ENCODE measurements around the gene ARFRP1.

Gene ARFRP1

GRCh38 chr20:63743210-63743970 lies 35.6 kb upstream of the ARFRP1 start:
- DNase-seq, result no peak

- no peak for DNase-seq
These were observed 34.7 kb upstream of the ARFRP1 start for GRCh38 chr20:63742381-63743024.

GRCh38 chr20:63741676-63742380 lies 34.1 kb upstream of the ARFRP1 start:
- no peak for DNase-seq

DNA sequence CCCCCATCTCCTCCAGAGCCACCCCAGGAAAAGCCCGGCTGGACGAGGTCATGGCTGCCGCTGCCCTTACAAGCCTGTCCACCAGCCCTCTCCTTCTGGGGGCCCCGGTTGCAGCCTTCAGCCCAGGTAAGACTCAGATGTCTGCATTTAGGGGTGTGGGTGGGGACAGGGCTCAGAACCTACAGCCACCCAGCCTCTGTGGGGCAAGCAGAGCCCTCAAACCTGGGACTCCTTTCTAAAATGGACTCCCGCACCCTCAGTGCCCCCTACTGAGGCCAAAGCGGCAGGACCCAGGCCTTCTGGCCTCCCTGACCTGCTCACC lies 33.5 kb upstream of the ARFRP1 start:
- DNase-seq, result no peak

DNA sequence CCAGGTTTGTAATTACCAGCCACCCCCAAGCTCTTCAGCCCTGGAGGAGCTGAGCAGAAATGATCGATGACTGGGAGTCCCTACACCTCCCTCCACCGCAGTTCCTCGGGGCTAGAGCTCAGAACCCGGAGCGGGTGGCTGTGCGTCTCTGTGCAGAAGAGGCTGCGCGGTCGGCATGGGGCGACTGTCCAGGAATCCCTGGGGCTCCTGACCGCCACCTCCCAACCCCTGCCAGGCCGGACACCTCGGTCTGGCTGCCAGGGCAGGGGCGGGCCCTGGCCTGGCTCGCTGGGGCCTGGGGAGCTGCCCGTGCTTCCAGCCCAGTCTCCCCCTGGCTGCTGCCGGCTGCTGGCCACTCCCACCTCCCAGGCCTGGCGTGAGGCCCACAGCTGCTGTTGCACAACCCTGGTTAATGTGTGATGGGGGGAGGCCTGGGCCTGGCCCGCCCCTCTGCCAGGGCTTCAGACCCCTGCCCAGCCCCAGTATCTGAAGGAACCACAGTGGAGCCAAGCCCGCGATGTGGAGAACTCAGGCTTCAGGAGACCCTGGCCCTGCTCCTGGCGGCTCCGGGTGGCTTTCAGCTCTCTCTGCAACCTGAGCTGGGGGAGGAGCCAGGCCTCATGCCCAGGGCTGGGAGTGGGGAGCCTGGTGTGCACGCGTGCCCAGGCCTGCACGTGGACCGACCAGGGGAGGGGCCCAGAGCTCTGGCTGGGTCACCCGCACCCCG lies 33.0 kb upstream of the ARFRP1 start:
- DNase-seq, result peak; percentile 87

- DNase-seq, result peak; percentile 43
These were observed 32.4 kb upstream of the ARFRP1 start for GRCh38 chr20:63740070-63740626.

- peak; percentile 82 for DNase-seq
These were observed 31.6 kb upstream of the ARFRP1 start, which contains the start of gene SLC2A4RG for GRCh38 chr20:63739130-63740069. Gene SLC2A4RG, plus strand, starts transcription at chr20:63739776. Its CDS starts 137 bp downstream, at chr20:63739913.

DNA sequence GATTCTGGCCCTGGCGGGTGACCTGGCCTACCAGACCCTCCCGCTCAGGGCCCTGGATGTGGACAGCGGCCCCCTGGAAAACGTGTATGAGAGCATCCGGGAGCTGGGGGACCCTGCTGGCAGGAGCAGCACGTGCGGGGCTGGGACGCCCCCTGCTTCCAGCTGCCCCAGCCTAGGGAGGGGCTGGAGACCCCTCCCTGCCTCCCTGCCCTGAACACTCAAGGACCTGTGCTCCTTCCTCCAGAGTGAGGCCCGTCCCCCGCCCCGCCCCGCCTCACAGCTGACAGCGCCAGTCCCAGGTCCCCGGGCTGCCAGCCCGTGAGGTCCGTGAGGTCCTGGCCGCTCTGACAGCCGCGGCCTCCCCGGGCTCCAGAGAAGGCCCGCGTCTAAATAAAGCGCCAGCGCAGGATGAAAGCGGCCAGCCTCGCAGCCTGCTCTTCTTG lies 30.9 kb upstream of the ARFRP1 start:
- DNase-seq, result peak; percentile 11

DNA sequence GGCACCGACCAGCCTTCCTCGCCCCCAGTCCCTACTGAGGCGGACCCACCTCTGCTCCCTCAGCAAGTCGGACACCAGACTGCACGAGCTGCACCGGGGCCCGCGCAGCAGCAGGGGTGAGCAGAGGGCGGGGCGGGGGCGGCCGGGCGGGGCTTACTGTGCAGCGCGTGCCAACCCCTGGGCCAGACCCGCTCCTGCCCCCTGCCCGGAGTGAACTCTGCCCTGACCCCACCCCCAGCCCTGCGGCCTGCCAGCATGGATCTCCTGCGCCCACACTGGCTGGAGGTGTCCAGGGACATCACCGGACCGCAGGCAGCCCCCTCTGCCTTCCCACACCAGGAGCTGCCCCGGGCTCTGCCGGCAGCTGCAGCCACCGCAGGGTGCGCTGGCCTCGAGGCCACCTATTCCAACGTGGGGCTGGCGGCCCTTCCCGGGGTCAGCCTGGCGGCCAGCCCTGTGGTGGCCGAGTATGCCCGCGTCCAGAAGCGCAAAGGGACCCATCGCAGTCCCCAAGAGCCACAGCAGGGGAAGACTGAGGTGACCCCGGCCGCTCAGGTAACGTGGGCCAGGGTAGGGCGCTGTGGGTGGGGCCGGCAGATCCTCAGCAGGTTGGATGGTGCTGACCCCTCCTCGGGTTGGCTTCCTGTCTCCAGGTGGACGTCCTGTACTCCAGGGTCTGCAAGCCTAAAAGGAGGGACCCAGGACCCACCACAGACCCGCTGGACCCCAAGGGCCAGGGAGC lies 30.3 kb upstream of the ARFRP1 start:
- no peak for DNase-seq

GRCh38 chr20:63737695-63737944 lies 29.8 kb upstream of the ARFRP1 start:
- DNase-seq, result no peak

DNA sequence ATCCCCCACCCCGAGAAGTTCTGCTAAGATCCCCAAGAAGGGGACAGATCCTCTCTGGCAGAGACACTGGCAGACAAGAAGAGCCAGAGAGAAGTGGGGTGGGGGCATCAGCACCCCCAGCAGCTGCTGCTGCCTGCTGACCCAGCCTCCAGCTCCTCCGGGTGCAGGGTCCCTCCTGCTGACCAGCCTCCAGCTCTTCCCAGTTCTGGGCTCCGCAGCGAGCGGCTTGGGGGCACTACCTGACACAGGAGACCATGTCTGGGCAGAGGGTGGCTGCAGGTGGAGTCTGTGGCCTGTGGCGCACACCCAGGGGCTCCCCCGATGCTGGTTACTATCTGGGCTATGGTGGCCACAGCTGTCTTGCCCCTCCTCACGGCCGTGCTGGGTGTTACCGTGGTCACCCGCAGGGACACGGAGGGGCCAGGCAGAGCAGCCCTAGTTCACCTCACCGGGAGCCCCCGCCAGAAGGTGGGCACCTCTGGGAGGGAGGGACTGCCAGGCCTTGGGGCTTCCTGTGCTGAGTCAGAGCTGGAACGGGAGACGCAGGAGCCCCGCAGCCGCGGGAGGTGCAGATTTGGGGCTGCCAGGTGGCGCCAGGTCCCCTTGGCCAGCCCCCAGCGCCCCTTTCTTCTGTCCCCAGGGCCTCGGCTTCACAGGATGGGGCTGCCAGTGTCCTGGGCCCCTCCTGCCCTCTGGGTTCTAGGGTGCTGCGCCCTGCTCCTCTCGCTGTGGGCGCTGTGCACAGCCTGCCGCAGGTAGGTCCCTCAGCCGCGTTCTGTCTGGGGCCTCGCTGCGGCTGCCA lies 29.3 kb upstream of the ARFRP1 start:
- DNase-seq, result no peak

- no peak for DNase-seq
These were observed 28.3 kb upstream of the ARFRP1 start, which contains the start of gene LIME1 for GRCh38 chr20:63735859-63736718. Gene LIME1, plus strand, starts transcription at chr20:63736664. Its CDS starts 886 bp downstream, at chr20:63737550.

GRCh38 chr20:63734946-63735858 lies 27.4 kb upstream of the ARFRP1 start:
- DNase-seq, result no peak

- DNase-seq, result no peak
These were observed 26.6 kb upstream of the ARFRP1 start for GRCh38 chr20:63734111-63734945.

DNA sequence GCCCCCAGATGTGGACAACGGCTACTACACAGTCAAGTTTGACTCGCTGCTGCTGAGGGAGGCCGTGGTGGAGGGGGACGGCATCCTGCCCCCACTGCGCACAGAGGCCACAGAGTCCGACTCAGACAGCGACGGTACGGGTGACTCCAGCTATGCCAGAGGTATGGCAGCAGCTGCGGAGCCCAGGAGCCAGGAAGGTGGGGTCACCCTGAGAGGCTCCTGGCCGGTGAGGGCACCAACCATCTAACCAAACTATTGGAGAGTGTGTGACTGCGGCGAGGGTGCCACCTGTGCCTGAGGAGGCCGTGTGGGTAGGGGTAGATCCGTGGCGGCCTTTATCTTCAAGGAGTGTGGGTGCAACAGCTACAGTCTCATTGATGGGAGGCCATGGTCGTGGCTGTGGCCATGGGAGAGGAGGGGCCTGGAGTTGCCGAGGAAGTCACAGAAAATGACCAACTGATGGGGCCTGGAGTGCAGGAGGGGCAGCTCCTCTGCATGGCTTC lies 25.9 kb upstream of the ARFRP1 start:
- DNase-seq, result no peak

GRCh38 chr20:63733117-63733516 lies 25.3 kb upstream of the ARFRP1 start:
- no peak for DNase-seq
